Measurements from ENCODE around the gene DAB2IP.

- TF ChIP-seq CTCF (IDR thresholded peaks at IDR 0.05) (no peak), POLR2AphosphoS5 (IDR thresholded peaks at IDR 0.05) (no peak)
Measured at GRCh38 chr9:121741228-121741918, 89.9 kb downstream of the DAB2IP start.

Data from stomach (tissue), 4 donors.